ENCODE measurements around the gene CHRM1. TPM values are rescaled to one million over a fixed set of nuclear protein-coding genes. Genes with fewer than 3 reads are reported as not detected.
"Not testable (repeated sequence)": the region's sequence is repeated elsewhere in the genome, so short reads cannot be mapped to it uniquely, and the experiment has no call there.

Gene CHRM1
- polyA plus RNA-seq, 1 experiment: not detected

DNA sequence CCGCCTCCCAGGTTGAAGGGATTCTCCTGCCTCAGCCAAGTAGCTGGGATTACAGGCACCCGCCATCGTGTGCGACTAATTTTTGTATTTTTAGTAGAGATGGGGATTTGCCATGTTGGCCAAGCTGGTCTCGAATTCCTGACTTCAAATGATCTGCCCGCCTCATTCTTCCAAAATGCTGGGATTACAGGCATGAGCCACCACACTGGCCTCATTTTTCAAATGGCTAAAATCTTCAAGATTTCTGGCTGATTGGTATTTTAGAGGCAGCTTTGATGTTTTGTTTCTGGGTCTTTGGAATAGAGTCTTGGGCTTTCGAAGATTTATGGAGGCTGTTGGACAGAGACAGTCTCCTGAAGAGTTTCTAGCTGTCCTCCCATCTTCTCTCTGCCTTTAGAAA is 46.3 kb downstream of the CHRM1 start:
- H3K9me3 ChIP-seq (ENCODE audit: control insufficient read depth, insufficient read depth, low read length): no peaks in the 10 kb centered on the region
- no peaks in the 10 kb centered on the region for H3K27me3 ChIP-seq (ENCODE audit: control insufficient read depth, insufficient read depth, low read length)
- DNase-seq (ENCODE audit: low read depth, low spot score): no peak
- no peak overlapping the region for H3K4me3 ChIP-seq (ENCODE audit: low read depth, low read length)
- ChIA-PET CTCF (interaction anchor here (0.7 to 1.7 kb wide), 5 partner anchors 9 to 17 kb away, joined by 3 to 6 read pairs (median 3); no protein-coding TSS in a partner anchor), POLR2A (interaction anchor here (0.7 to 3.0 kb wide), 4 partner anchors 18 to 34 kb away, joined by 3 to 19 read pairs (median 6); no protein-coding TSS in a partner anchor)
- H3K27ac ChIP-seq (ENCODE audit: low read depth, low read length): no peak overlapping the region
- TF ChIP-seq CTCF (IDR thresholded peaks at IDR 0.05; ENCODE audit: low read depth, low read length): no peak

DNA sequence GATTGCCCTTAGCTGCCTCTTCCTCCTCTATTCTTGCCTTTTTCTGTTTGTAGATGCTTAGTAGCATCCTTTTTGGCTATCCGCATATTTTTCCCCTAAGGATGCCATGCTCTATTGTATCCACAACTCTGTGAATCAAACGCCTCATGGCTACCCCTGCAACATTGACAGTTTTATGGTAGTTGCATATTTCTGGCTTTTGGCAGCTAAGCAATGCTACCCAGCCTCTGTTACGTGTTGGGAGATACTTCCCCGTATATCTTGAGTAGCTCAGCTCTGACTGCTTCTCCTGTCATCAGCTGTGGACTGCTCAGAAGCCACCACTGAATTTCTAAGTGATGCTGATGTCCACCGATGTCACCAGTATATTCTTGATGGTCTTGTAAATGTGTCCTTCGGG is 55.5 kb downstream of the CHRM1 start:
- CTCF ChIA-PET: interaction anchor here (0.6 to 3.0 kb wide), 9 partner anchors 9 to 170 kb away, joined by 3 to 23 read pairs (median 6); partner anchors contain the start of genes SLC3A2, TAF6L and TMEM179B
- DNase-seq (ENCODE audit: low read depth, low spot score): no peak
- no peak overlapping the region for H3K4me3 ChIP-seq (ENCODE audit: low read depth, low read length)

DNA sequence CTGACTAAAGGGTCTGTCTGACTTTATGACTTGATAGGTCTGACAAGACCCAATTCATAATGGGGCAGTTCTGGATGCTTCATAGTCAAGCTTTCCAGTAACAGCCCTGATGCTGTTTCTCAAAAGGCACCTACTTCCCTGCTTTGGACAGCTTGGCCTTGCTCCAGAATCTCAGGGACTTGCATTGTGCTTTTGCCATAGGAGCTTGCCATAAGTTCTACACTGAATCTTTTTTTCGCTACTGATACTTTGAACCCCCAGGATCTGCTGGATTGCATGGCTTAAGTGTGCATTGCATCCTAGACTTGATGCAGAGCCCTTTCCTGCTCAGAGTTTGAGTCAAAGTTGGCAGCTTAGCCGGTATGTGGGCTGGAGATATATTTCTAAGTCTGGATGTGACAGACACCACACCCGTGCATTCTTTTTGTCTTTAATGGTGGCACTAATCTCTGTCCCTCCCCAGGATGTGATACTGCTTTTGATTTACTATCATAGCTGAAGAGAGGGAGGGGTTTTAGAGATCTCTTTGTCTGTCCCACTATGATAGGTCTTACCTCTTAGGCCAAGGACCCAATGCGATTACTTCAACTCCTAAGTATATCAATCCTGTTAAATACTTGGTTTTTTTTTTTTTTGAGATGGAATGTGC is 57.4 kb downstream of the CHRM1 start:
- no peak overlapping the region for H3K4me3 ChIP-seq (ENCODE audit: low read depth, low read length)
- H3K27ac ChIP-seq (ENCODE audit: low read depth, low read length): no peak overlapping the region
- DNase-seq (ENCODE audit: low read depth, low spot score): no peak
- no peaks in the 10 kb centered on the region for H3K9me3 ChIP-seq (ENCODE audit: control insufficient read depth, insufficient read depth, low read length)
- no peak for TF ChIP-seq CTCF (IDR thresholded peaks at IDR 0.05; ENCODE audit: low read depth, low read length)
- ChIA-PET POLR2A (interaction anchor here (1.3 to 2.4 kb wide), 4 partner anchors 8 to 23 kb away, joined by 3 to 13 read pairs (median 8); partner anchors contain the start of gene SLC3A2), CTCF (interaction anchor here (1.1 to 3.0 kb wide), 3 partner anchors 9 to 77 kb away, joined by 3 to 23 read pairs (median 4); partner anchors contain the start of gene TMEM179B)
- H3K27me3 ChIP-seq (ENCODE audit: control insufficient read depth, insufficient read depth, low read length): no peaks in the 10 kb centered on the region

More for the DNA sequence above, 55.5 kb downstream of the CHRM1 start:
- Histone ChIP-seq H3K27me3 (ENCODE audit: control insufficient read depth, insufficient read depth, low read length) (no peaks in the 10 kb centered on the region), H3K27ac (ENCODE audit: low read depth, low read length) (no peak overlapping the region), H3K9me3 (ENCODE audit: control insufficient read depth, insufficient read depth, low read length) (no peaks in the 10 kb centered on the region)
- POLR2A ChIA-PET: interaction anchor here (0.6 to 3.0 kb wide), 5 partner anchors 10 to 1351 kb away, joined by 3 to 24 read pairs (median 8); partner anchors contain the start of gene SLC3A2
- TF ChIP-seq CTCF (IDR thresholded peaks at IDR 0.05; ENCODE audit: low read depth, low read length): no peak

GRCh38 chr11:62861564-62862192 is 59.5 kb downstream of the CHRM1 start:
- H3K4me3 ChIP-seq (ENCODE audit: low read depth, low read length); DNase-seq (ENCODE audit: low read depth, low spot score); H3K27me3 ChIP-seq (ENCODE audit: control insufficient read depth, insufficient read depth, low read length); H3K9me3 ChIP-seq (ENCODE audit: control insufficient read depth, insufficient read depth, low read length); H3K27ac ChIP-seq (ENCODE audit: low read depth, low read length): not testable (repeated sequence)
- CTCF ChIA-PET: interaction anchor here (0.7 to 2.0 kb wide), 4 partner anchors 74 to 522 kb away, joined by 3 to 25 read pairs (median 6); no protein-coding TSS in a partner anchor
- POLR2A ChIA-PET: interaction anchor here (0.9 to 2.4 kb wide), 2 partner anchors 20 to 21 kb away, joined by 3 to 13 read pairs; no protein-coding TSS in a partner anchor

DNA sequence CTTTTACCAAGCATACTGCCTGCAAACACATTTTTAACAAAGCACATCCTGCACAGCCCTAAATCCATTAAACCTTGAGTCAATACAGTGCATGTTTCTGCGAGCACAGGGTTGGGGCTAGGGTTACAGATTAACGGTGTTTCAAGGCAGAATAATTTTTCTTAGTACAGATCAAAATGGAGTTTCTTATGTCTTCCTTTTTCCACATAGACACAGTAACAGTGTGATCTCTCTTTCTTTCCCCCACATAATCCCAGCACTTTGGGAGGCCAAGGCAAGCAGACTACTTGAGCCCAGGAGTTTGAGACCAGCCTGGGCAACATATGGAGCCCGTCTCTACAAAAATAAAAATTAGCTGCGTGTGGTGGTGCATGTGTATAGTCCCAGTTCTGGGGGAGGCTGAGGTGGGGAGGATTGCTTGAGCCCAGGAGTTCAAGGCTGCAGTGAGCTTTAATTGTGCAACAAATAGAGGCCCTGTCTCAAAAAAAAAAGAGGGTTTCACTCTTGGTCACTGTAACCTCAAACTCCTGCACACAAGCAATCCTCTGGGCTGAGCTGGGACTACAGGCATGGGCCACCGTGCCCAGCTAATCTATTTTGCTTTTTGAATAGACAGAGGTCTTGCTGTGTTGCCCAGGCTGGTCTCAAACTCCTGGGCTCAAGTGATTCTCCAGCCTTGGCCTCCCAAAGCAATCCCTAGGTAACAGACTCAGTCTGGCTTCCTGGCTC is 60.2 kb downstream of the CHRM1 start:
- ChIA-PET POLR2A (interaction anchor here (0.9 to 2.4 kb wide), 2 partner anchors 20 to 21 kb away, joined by 3 to 13 read pairs; no protein-coding TSS in a partner anchor), CTCF (interaction anchor here (1.1 to 2.0 kb wide), 2 partner anchors 73 to 75 kb away, joined by 3 to 25 read pairs; no protein-coding TSS in a partner anchor)
- TF ChIP-seq CTCF (IDR thresholded peaks at IDR 0.05; ENCODE audit: low read depth, low read length): no peak
- no peak for DNase-seq (ENCODE audit: low read depth, low spot score)
- Histone ChIP-seq H3K4me3 (ENCODE audit: low read depth, low read length) (no peak overlapping the region), H3K27ac (ENCODE audit: low read depth, low read length) (no peak overlapping the region), H3K27me3 (ENCODE audit: control insufficient read depth, insufficient read depth, low read length) (no peaks in the 10 kb centered on the region), H3K9me3 (ENCODE audit: control insufficient read depth, insufficient read depth, low read length) (no peaks in the 10 kb centered on the region)

- H3K4me3 ChIP-seq (ENCODE audit: low read depth, low read length); POLR2A ChIA-PET; DNase-seq (ENCODE audit: low read depth, low spot score); CTCF ChIA-PET; H3K27ac ChIP-seq (ENCODE audit: low read depth, low read length); H3K9me3 ChIP-seq (ENCODE audit: control insufficient read depth, insufficient read depth, low read length); H3K27me3 ChIP-seq (ENCODE audit: control insufficient read depth, insufficient read depth, low read length): not testable (repeated sequence)
Measured at GRCh38 chr11:62859281-62859703, 61.9 kb downstream of the CHRM1 start.
